HepG2 (cell line): ENCODE measurements around the gene SLC35G2. TPM values are rescaled to one million over a fixed set of nuclear protein-coding genes. Genes with fewer than 3 reads are reported as not detected.

Experiments
- ATAC-seq: fragments of 200-7000 bp; cut with Tn5 transposase; 3 replicates; pipeline ENCODE4 v1.9.1; 2020; ENCODE audit warnings: mild to moderate bottlenecking, moderate library complexity
- BruUV-seq: library from RNA; stranded (reverse); fragments of 400-500 nt; replicated peaks from 2 replicates; lab custom pipeline; 2021; lab: Mats Ljungman, UMichigan
- CTCF ChIA-PET: fragments of 300-600 bp; formaldehyde crosslinking; extraction: SDS; loops from one replicate; lab custom pipeline; 2021; ENCODE audit warnings: low total read pairs, inconsistent platforms, low intra/inter-chr PET ratio; lab: Yijun Ruan, JAX
- POLR2A ChIA-PET: fragments of 350-600 bp; sonication (Branson Sonifier 250); formaldehyde crosslinking; loops from one replicate; lab custom pipeline; 2020; ENCODE audit warnings: antibody characterized with exemption, inconsistent platforms; lab: Yijun Ruan, JAX
- DNase-seq: peaks from one replicate; pipeline ENCODE4 v3.0.0-alpha.2; 2015; ENCODE audit warnings: low spot score
- FAIRE-seq: peaks from 3 replicates; lab custom pipeline; 2011; peaks lifted over from hg19 to GRCh38; lab: Jason Lieb, UNC
- H2AFZ ChIP-seq: one replicate; pipeline ENCODE4 v1.6.1; 2011; ENCODE audit warnings: low read length, inconsistent platforms
- H3K27ac ChIP-seq: fragments of 300-600 bp; 3 replicates; pipeline ENCODE4 v1.8.0; 2011; ENCODE audit warnings: mixed run types, mild to moderate bottlenecking, mixed read lengths, low read length, inconsistent platforms; ENCODE audit not compliant: insufficient read depth; ENCODE audit errors: extremely low read length
- H3K27me3 ChIP-seq, 2 experiments: fragments of 200-600 bp in 1 of 2; 2 replicates in 1 of 2; 3 replicates in 1 of 2; pipeline versions ENCODE4 v1.6.0 to v1.8.0; 2011; ENCODE audit warnings: low read length in 2 of 2, mild to moderate bottlenecking in 2 of 2, moderate library complexity in 2 of 2, inconsistent platforms in 1 of 2; ENCODE audit not compliant: insufficient read depth in 2 of 2, control insufficient read depth in 1 of 2
- H3K36me3 ChIP-seq, 2 experiments: fragments of 200-600 bp in 1 of 2; replicated peaks in 1 of 2; 2 replicates in 1 of 2; 3 replicates in 1 of 2; pipeline versions ENCODE4 v1.5.1 to v1.8.0; 2011; ENCODE audit warnings: low read length in 2 of 2, inconsistent platforms in 1 of 2; ENCODE audit not compliant: insufficient read depth in 2 of 2, control insufficient read depth in 1 of 2
- H3K4me1 ChIP-seq: 2 replicates; pipeline ENCODE4 v1.5.1; 2012; ENCODE audit warnings: low read length, inconsistent platforms; ENCODE audit not compliant: insufficient read depth
- H3K4me2 ChIP-seq: 2 replicates; pipeline ENCODE4 v1.6.0; 2011; ENCODE audit warnings: low read depth, low read length, inconsistent platforms
- H3K4me3 ChIP-seq, 3 experiments: fragments of 200-600 bp in 1 of 3; sonication (generic), shearing (Covaris generic) in 1 of 3; replicated peaks in 1 of 3; 2 replicates each; pipeline ENCODE4 v1.5.1; 2011 to 2016; ENCODE audit warnings: low read length in 3 of 3, inconsistent platforms in 2 of 3, low read depth in 2 of 3, mild to moderate bottlenecking in 2 of 3, control low read depth in 1 of 3, mixed read lengths in 1 of 3; ENCODE audit not compliant: insufficient read depth in 1 of 3
- H3K79me2 ChIP-seq: one replicate; pipeline ENCODE4 v1.6.1; 2011; ENCODE audit warnings: low read length, inconsistent platforms; ENCODE audit not compliant: insufficient read depth
- H3K9ac ChIP-seq: 2 replicates; pipeline ENCODE4 v1.6.0; 2011; ENCODE audit warnings: mild to moderate bottlenecking, low read depth, low read length, inconsistent platforms; ENCODE audit not compliant: insufficient read depth
- H3K9me3 ChIP-seq: 2 replicates; pipeline ENCODE4 v1.5.1; 2012; ENCODE audit warnings: mild to moderate bottlenecking, low read length
- H4K20me1 ChIP-seq: 2 replicates; pipeline ENCODE4 v1.6.0; 2011; ENCODE audit warnings: inconsistent platforms, mild to moderate bottlenecking, low read length, moderate library complexity; ENCODE audit not compliant: insufficient read depth
- DNMT3B ChIP-seq: conservative IDR thresholded peaks from 2 replicates; pipeline ENCODE4 v1.6.1; 2016; ENCODE audit warnings: missing biosample characterization, control low read depth
- MEIS1 ChIP-seq: sonication (generic); formaldehyde crosslinking; IDR thresholded peaks from 2 replicates; pipeline ENCODE4 v1.9.0; 2021; ENCODE audit warnings: mild to moderate bottlenecking, missing genetic modification reagents, moderate library complexity, borderline replicate concordance
- NR2F6 ChIP-seq, 2 experiments: IDR thresholded peaks; 2 replicates each; pipeline ENCODE4 v1.6.1; 2016; ENCODE audit warnings: antibody characterized with exemption in 1 of 2, mild to moderate bottlenecking in 1 of 2
- SNAPC2 ChIP-seq: sonication (generic); formaldehyde crosslinking; IDR thresholded peaks from 2 replicates; pipeline ENCODE4 v1.8.1; 2022; ENCODE audit warnings: mild to moderate bottlenecking, missing genetic modification reagents
- ZIK1 ChIP-seq: sonication (generic); formaldehyde crosslinking; IDR thresholded peaks from 2 replicates; pipeline ENCODE4 v1.5.0; 2020; ENCODE audit warnings: mild to moderate bottlenecking, low read depth, missing genetic modification reagents, borderline replicate concordance
- ZNF263 ChIP-seq: sonication (generic); formaldehyde crosslinking; IDR thresholded peaks from 2 replicates; pipeline ENCODE4 v1.4.0; 2020; ENCODE audit warnings: missing genetic modification reagents
- ZNF781 ChIP-seq: sonication (generic); formaldehyde crosslinking; IDR thresholded peaks from 2 replicates; pipeline ENCODE4 v1.5.1; 2020; ENCODE audit warnings: borderline replicate concordance, mild to moderate bottlenecking, missing genetic modification reagents; ENCODE audit errors: not compliant biosample characterization
- WGBS: methylation state at CpG from one replicate; pipeline ENCODE4 v1.1.6; 2017; ENCODE audit warnings: low lambda C conversion rate; 5-methylcytosine and 5-hydroxymethylcytosine counted together
- in situ Hi-C: cut with HindIII; loops from 2 replicates; pipeline ENCODE4 v1.10.0; 2017; ENCODE audit warnings: low pct_unique_long_range_greater_than_20kb; ENCODE audit not compliant: extremely low pct_ligation_motif_present
- intact Hi-C: fragments of 100-400 bp; cut with micrococcal nuclease; formaldehyde crosslinking; loops from one replicate; pipeline ENCODE4 v1.10.0; 2022; ENCODE audit not compliant: unreplicated experiment
- polyA plus RNA-seq, 8 experiments: library from polyadenylated mRNA; depleted of rRNA in 3 of 8; stranded (reverse) in 7 of 8; unstranded in 1 of 8; fragments of >200 nt; fragmentation: Illumina TruSeq in 4 of 8; extraction: Trizol in 4 of 8; gene quantifications; 2 replicates each; pipeline versions ENCODE4 v1.2.1 to v1.2.3, GENCODE V29; 2011 to 2016; ENCODE audit warnings: low read depth in 4 of 8, missing spikeins in 1 of 8, mixed read lengths in 1 of 8; ENCODE audit not compliant: insufficient read depth in 1 of 8
- total RNA-seq, 5 experiments: library from RNA; depleted of rRNA; stranded (reverse); fragments of >200 nt; fragmentation: Illumina TruSeq; extraction: Trizol; gene quantifications; 2 replicates each; pipeline ENCODE4 v1.2.3, GENCODE V29; 2016; ENCODE audit warnings: low read depth in 1 of 5
- TF ChIP-seq, protein P1 (sequence below): IDR thresholded peaks from 2 replicates; pipeline ENCODE4 v1.6.1; 2016; ENCODE audit warnings: low read depth, control low read depth
- TF ChIP-seq, protein P2 (sequence below): sonication (generic); formaldehyde crosslinking; IDR thresholded peaks from 2 replicates; pipeline ENCODE4 v1.4.0; 2020; ENCODE audit warnings: mild to moderate bottlenecking, missing genetic modification reagents

Gene SLC35G2
- total and polyA plus RNA-seq, 2 of the 13 experiments (the other 11 are each of a cell fraction or from before 2014, with no cell fraction given): 7.6 to 10.3 TPM

DNA sequence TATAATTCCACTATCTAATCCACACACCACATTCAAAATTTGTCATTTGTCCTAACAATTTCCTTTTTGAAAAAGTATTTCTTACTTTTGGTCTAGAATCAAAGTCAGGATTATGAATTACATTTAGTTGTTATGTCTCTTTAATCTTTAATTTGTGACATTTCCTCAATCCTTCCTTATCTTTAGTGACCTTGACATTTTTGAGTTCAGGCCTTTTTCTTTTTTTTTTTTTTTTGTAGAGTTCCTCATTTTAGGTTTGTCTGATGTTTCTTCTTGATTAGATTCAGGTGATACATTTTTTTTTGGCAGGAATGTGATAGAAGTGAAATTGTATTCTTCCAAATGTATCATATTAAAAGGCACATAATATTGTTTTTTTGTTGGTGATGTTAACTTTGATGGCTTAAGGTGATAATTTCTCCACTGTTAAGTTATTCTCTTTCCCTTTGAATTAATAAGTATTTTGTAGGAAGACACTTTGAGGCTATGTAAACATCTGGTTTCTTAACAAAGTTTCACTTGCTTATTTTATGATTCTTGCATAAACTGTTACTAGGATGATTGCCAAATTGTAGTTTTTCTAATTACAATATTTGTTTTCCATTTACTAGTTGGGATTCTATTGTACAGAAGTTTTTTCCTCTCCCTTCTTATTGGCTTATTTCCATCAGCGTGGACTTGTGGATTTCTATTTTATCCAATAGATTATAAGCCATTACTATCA lies 16.3 kb downstream of the SLC35G2 start:
- peaks cover 28% of the 10 kb centered on the region for H3K79me2 ChIP-seq
- 100% methylated on average over 1 of the region's 1 CpG for WGBS
- no peak overlapping the region for H3K4me2 ChIP-seq
- H3K9me3 ChIP-seq: no peaks in the 10 kb centered on the region
- POLR2A ChIA-PET: no interaction called here
- CTCF ChIA-PET: no interaction called here
- no peak overlapping the region for H3K4me3 ChIP-seq
- H3K4me1 ChIP-seq: no peaks in the 10 kb centered on the region
- no TSS peak for BruUV-seq
- H2AFZ ChIP-seq: no peak overlapping the region
- FAIRE-seq (no peak), DNase-seq (no peak), ATAC-seq (no peak)
- intact Hi-C loops: no loop called here
- no peaks in the 10 kb centered on the region for H4K20me1 ChIP-seq
- no peak overlapping the region for H3K27ac ChIP-seq
- peaks cover 1 to 2% of the 10 kb centered on the region in 2 experiments; a peak in 2 of 5 replicates for H3K36me3 ChIP-seq
- in situ Hi-C loops: no loop called here
- no peak overlapping the region for H3K9ac ChIP-seq
- no peak for TF ChIP-seq MEIS1 (CRISPR knock-in tag)
- H3K27me3 ChIP-seq: no peaks in the 10 kb centered on the region

DNA sequence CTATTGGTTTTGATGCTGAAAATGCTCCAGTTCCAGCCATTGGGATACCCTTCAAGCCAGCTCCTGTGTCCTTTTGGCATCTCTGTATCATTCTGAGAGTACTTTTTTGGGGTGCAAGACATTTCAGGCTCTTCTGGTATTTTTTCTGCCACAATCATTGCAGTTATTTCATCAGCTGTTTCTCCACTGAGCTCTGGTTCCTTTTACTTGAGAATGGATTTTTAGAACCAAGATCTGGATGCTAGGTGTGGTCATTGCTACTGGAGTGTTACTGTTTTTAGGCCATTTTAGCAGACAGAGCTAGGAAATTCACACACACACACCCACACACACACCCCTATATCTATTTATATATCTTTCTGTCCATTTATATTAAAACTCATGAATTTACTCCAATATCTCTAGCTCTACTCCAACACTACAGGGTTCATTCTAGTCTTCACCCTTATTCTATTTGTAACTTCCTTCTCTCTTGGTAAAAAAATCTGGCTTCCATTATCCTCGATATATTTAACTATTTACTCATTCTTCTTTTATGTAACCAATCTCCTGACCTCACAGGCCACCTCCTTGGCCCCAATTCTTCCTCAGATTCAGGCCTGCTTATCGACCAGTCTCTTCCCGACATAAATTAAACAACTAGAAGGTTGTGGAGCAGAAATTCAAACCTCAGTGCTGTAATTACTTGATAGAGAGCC lies 17.0 kb downstream of the SLC35G2 start:
- WGBS: 52% methylated on average over 3 of the region's 3 CpGs
- no peaks in the 10 kb centered on the region for H3K27me3 ChIP-seq
- intact Hi-C loops (no loop called here), in situ Hi-C loops (no loop called here)
- H3K36me3 ChIP-seq: peaks cover 1 to 2% of the 10 kb centered on the region in 2 experiments; a peak in 2 of 5 replicates
- ChIA-PET CTCF (no interaction called here), POLR2A (no interaction called here)
- H4K20me1 ChIP-seq: no peaks in the 10 kb centered on the region
- no peak for ATAC-seq
- H3K4me2 ChIP-seq: no peak overlapping the region
- H3K9me3 ChIP-seq: no peaks in the 10 kb centered on the region
- BruUV-seq: no TSS peak
- no peak overlapping the region for H3K4me3 ChIP-seq
- H2AFZ ChIP-seq: no peak overlapping the region
- no peaks in the 10 kb centered on the region for H3K4me1 ChIP-seq
- no peak overlapping the region for H3K9ac ChIP-seq
- no peak for FAIRE-seq
- H3K79me2 ChIP-seq: peaks cover 25% of the 10 kb centered on the region
- no peak overlapping the region for H3K27ac ChIP-seq
- no peak for DNase-seq
- TF ChIP-seq NR2F6 (IDR thresholded peaks at IDR 0.05) (no peak), NR2F6 (CRISPR knock-in tag; IDR thresholded peaks at IDR 0.05) (no peak), ZNF781 (no peak), SNAPC2 (no peak), ZIK1 (no peak), ZNF263 (no peak), DNMT3B (no peak)
- TF ChIP-seq, protein P1, sequence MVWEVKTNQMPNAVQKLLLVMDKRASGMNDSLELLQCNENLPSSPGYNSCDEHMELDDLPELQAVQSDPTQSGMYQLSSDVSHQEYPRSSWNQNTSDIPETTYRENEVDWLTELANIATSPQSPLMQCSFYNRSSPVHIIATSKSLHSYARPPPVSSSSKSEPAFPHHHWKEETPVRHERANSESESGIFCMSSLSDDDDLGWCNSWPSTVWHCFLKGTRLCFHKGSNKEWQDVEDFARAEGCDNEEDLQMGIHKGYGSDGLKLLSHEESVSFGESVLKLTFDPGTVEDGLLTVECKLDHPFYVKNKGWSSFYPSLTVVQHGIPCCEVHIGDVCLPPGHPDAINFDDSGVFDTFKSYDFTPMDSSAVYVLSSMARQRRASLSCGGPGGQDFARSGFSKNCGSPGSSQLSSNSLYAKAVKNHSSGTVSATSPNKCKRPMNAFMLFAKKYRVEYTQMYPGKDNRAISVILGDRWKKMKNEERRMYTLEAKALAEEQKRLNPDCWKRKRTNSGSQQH (CRISPR knock-in tag): no peak
- TF ChIP-seq, protein P2, sequence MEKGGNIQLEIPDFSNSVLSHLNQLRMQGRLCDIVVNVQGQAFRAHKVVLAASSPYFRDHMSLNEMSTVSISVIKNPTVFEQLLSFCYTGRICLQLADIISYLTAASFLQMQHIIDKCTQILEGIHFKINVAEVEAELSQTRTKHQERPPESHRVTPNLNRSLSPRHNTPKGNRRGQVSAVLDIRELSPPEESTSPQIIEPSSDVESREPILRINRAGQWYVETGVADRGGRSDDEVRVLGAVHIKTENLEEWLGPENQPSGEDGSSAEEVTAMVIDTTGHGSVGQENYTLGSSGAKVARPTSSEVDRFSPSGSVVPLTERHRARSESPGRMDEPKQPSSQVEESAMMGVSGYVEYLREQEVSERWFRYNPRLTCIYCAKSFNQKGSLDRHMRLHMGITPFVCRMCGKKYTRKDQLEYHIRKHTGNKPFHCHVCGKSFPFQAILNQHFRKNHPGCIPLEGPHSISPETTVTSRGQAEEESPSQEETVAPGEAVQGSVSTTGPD (CRISPR knock-in tag): no peak
